ENCODE results near the gene PDSS1.

PDSS1 gene

GRCh38 chr10:26725837-26726727, 28.6 kb downstream of the PDSS1 start:
- Histone ChIP-seq H3K27me3 (ENCODE audit: low read depth, low read length) (no peaks in the 10 kb centered on the region), H3K27ac (ENCODE audit: low read length) (no peak overlapping the region), H3K9me3 (ENCODE audit: control insufficient read depth in 1 of 2, low read length in 2 of 2) (no peaks in the 10 kb centered on the region), H3K36me3 (ENCODE audit: control insufficient read depth in 1 of 2, insufficient read depth in 2 of 2, low read length in 2 of 2) (peaks cover 31 to 36% of the 10 kb centered on the region in 2 donors), H3K4me1 (ENCODE audit: control insufficient read depth in 1 of 2, insufficient read depth in 2 of 2, low read length in 2 of 2) (no peaks in the 10 kb centered on the region), H3K4me3 (ENCODE audit: low read depth in 1 of 2, low read length in 2 of 2) (no peak overlapping the region)

- Histone ChIP-seq H3K4me1 (ENCODE audit: control insufficient read depth in 1 of 2, insufficient read depth in 2 of 2, low read length in 2 of 2) (no peaks in the 10 kb centered on the region), H3K36me3 (ENCODE audit: control insufficient read depth in 1 of 2, insufficient read depth in 2 of 2, low read length in 2 of 2) (peaks cover 26 to 31% of the 10 kb centered on the region in 2 donors), H3K9me3 (ENCODE audit: control insufficient read depth in 1 of 2, low read length in 2 of 2) (no peaks in the 10 kb centered on the region), H3K27me3 (ENCODE audit: low read depth, low read length) (no peaks in the 10 kb centered on the region), H3K4me3 (ENCODE audit: low read depth in 1 of 2, low read length in 2 of 2) (no peak overlapping the region), H3K27ac (ENCODE audit: low read length) (no peak overlapping the region)
These were observed 29.5 kb downstream of the PDSS1 start for GRCh38 chr10:26727005-26727404.

GRCh38 chr10:26728957-26729356, 31.5 kb downstream of the PDSS1 start:
- H3K4me1 ChIP-seq (ENCODE audit: control insufficient read depth in 1 of 2, insufficient read depth in 2 of 2, low read length in 2 of 2) = no peaks in the 10 kb centered on the region
- no peak overlapping the region for H3K4me3 ChIP-seq (ENCODE audit: low read depth in 1 of 2, low read length in 2 of 2)
- no peaks in the 10 kb centered on the region for H3K9me3 ChIP-seq (ENCODE audit: control insufficient read depth in 1 of 2, low read length in 2 of 2)
- H3K36me3 ChIP-seq (ENCODE audit: control insufficient read depth in 1 of 2, insufficient read depth in 2 of 2, low read length in 2 of 2) = peaks cover 30 to 37% of the 10 kb centered on the region in 2 donors
- no peak overlapping the region for H3K27ac ChIP-seq (ENCODE audit: low read length)
- no peaks in the 10 kb centered on the region for H3K27me3 ChIP-seq (ENCODE audit: low read depth, low read length)

GRCh38 chr10:26729395-26729794, 31.9 kb downstream of the PDSS1 start:
- Histone ChIP-seq H3K4me3 (ENCODE audit: low read depth in 1 of 2, low read length in 2 of 2) (no peak overlapping the region), H3K4me1 (ENCODE audit: control insufficient read depth in 1 of 2, insufficient read depth in 2 of 2, low read length in 2 of 2) (no peaks in the 10 kb centered on the region), H3K27me3 (ENCODE audit: low read depth, low read length) (no peaks in the 10 kb centered on the region), H3K9me3 (ENCODE audit: control insufficient read depth in 1 of 2, low read length in 2 of 2) (no peaks in the 10 kb centered on the region), H3K27ac (ENCODE audit: low read length) (no peak overlapping the region), H3K36me3 (ENCODE audit: control insufficient read depth in 1 of 2, insufficient read depth in 2 of 2, low read length in 2 of 2) (peaks cover 26 to 35% of the 10 kb centered on the region in 2 donors)

DNA sequence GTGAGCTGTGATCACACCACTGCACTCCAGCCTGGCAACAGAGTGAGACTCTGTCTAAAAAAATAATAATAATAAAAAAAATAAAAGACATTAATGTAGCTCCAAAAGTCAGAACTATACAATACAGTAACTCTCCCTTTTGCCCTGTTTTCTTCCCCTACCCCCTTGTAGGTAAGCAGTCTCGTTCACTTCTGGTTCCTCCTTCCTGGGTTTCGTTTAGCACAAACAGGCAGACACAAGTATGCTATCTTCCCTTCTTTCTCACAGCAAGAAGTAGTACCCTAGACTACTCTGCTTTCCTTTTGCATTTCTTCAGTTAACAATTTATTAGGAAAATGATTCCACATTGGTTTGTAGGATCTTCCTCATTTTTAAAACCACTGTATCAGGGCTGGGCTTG, 33.1 kb downstream of the PDSS1 start:
- peaks cover 21 to 31% of the 10 kb centered on the region in 2 donors for H3K36me3 ChIP-seq (ENCODE audit: control insufficient read depth in 1 of 2, insufficient read depth in 2 of 2, low read length in 2 of 2)
- H3K27ac ChIP-seq (ENCODE audit: low read length) = no peak overlapping the region
- no peaks in the 10 kb centered on the region for H3K27me3 ChIP-seq (ENCODE audit: low read depth, low read length)

GRCh38 chr10:26733750-26734568, 36.5 kb downstream of the PDSS1 start:
- Histone ChIP-seq H3K4me3 (ENCODE audit: low read depth in 1 of 2, low read length in 2 of 2) (no peak overlapping the region), H3K27me3 (ENCODE audit: low read depth, low read length) (no peaks in the 10 kb centered on the region), H3K27ac (ENCODE audit: low read length) (no peak overlapping the region), H3K4me1 (ENCODE audit: control insufficient read depth in 1 of 2, insufficient read depth in 2 of 2, low read length in 2 of 2) (no peaks in the 10 kb centered on the region), H3K36me3 (ENCODE audit: control insufficient read depth in 1 of 2, insufficient read depth in 2 of 2, low read length in 2 of 2) (peaks cover 29 to 31% of the 10 kb centered on the region in 2 donors), H3K9me3 (ENCODE audit: control insufficient read depth in 1 of 2, low read length in 2 of 2) (no peaks in the 10 kb centered on the region)

More for the DNA sequence above, 33.1 kb downstream of the PDSS1 start:
- Histone ChIP-seq H3K4me1 (ENCODE audit: control insufficient read depth in 1 of 2, insufficient read depth in 2 of 2, low read length in 2 of 2) (no peaks in the 10 kb centered on the region), H3K4me3 (ENCODE audit: low read depth in 1 of 2, low read length in 2 of 2) (no peak overlapping the region), H3K9me3 (ENCODE audit: control insufficient read depth in 1 of 2, low read length in 2 of 2) (no peaks in the 10 kb centered on the region)

DNA sequence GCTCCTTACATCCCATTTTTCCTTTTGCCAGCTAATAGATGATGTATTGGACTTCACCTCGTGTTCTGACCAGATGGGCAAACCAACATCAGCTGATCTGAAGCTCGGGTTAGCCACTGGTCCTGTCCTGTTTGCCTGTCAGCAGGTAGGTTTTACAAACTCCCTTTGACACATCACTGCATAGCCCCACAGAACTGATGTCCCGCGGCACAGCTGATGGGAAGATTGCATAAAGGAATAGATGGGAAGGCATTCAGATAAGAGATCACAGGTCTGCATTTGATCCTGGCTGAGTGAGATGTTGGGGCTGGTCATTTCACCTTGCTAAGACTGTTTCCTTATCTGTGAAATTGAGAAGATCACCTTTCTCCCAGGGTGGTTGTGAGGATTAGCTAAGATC, 37.9 kb downstream of the PDSS1 start:
- Histone ChIP-seq H3K9me3 (ENCODE audit: control insufficient read depth in 1 of 2, low read length in 2 of 2) (no peaks in the 10 kb centered on the region), H3K36me3 (ENCODE audit: control insufficient read depth in 1 of 2, insufficient read depth in 2 of 2, low read length in 2 of 2) (peaks cover 29 to 32% of the 10 kb centered on the region in 2 donors), H3K4me3 (ENCODE audit: low read depth in 1 of 2, low read length in 2 of 2) (no peak overlapping the region), H3K4me1 (ENCODE audit: control insufficient read depth in 1 of 2, insufficient read depth in 2 of 2, low read length in 2 of 2) (no peaks in the 10 kb centered on the region), H3K27me3 (ENCODE audit: low read depth, low read length) (no peaks in the 10 kb centered on the region), H3K27ac (ENCODE audit: low read length) (no peak overlapping the region)

DNA sequence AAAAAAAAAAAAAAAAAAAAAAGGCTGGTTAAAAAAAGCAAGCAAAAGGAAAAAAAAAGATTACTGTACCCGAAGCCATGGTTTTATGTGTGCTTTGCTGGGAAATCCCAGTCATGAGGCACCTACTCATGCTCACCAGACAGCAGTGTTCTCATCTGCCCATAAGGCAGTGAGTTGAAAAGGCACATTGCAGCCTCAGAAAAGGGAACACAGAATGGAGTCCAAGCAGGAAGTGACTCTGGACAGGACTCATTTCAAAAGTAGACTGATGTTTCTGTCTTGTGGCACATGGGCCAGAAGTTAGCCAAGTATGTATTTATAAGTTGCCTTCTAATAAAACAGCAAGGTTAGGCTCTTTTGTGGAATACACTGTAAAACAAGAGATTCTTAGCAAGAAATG, 40.2 kb downstream of the PDSS1 start:
- H3K36me3 ChIP-seq (ENCODE audit: control insufficient read depth in 1 of 2, insufficient read depth in 2 of 2, low read length in 2 of 2) = peaks cover 23 to 37% of the 10 kb centered on the region in 2 donors
- no peak overlapping the region for H3K4me3 ChIP-seq (ENCODE audit: low read depth in 1 of 2, low read length in 2 of 2)
- no peaks in the 10 kb centered on the region for H3K27me3 ChIP-seq (ENCODE audit: low read depth, low read length)
- H3K27ac ChIP-seq (ENCODE audit: low read length) = no peak overlapping the region
- no peaks in the 10 kb centered on the region for H3K9me3 ChIP-seq (ENCODE audit: control insufficient read depth in 1 of 2, low read length in 2 of 2)
- no peaks in the 10 kb centered on the region for H3K4me1 ChIP-seq (ENCODE audit: control insufficient read depth in 1 of 2, insufficient read depth in 2 of 2, low read length in 2 of 2)

DNA sequence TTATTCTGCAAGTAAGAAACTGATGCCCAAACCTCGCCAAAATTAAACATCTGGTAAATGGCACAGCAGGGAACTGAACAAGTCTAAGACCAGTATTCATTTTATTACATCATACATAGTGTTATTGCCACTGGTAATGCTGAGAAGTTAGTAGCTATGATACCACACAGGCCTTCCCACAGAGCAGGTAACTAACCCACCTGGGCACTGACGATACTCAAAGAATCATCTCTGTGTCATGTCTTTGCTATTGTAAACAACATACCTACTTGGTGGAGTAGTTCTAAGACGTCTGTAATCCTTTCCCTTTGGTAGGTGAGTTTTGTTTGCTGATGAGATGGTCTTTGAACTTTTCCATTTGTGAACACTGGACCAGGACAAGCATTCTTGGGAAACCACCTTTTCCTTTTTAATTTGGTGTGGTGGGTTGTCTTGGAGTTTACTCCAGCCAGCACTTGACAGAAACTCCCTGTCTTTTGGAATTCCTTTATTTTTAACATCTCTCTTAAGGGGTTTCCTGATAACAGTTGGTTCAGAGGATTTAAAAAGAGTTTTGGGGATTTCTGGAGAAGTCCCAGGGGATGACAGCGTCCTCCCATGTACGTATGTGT, 40.9 kb downstream of the PDSS1 start:
- Histone ChIP-seq H3K9me3 (ENCODE audit: control insufficient read depth in 1 of 2, low read length in 2 of 2) (no peaks in the 10 kb centered on the region), H3K4me1 (ENCODE audit: control insufficient read depth in 1 of 2, insufficient read depth in 2 of 2, low read length in 2 of 2) (no peaks in the 10 kb centered on the region), H3K36me3 (ENCODE audit: control insufficient read depth in 1 of 2, insufficient read depth in 2 of 2, low read length in 2 of 2) (peaks cover 22 to 43% of the 10 kb centered on the region in 2 donors), H3K27me3 (ENCODE audit: low read depth, low read length) (no peaks in the 10 kb centered on the region), H3K27ac (ENCODE audit: low read length) (no peak overlapping the region), H3K4me3 (ENCODE audit: low read depth in 1 of 2, low read length in 2 of 2) (no peak overlapping the region)

DNA sequence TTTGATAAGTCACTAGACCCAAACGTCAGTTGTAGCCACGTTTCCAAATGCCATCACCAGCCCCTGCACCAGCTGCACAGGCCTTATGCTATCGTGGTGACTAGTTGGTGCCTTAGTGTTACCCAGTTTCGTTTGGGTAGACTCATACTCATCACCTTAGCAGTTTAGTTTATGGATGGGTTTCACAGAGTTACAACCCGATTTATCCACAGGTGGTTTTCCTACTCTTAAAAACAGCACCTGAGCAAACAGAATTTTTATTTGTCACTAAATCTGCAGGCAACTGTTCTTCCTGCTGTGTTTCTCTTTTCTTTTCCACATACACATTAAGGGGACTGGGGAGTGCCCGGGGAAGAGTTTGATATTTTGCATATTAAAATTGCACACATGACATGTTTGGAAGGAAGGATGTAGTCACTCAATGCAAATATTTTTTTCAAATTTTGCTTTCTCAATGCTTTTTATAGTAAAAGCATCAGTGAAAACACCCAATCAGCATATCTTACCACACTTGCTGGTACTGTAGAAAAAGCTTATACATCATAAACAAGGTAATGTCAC, 41.6 kb downstream of the PDSS1 start:
- H3K4me1 ChIP-seq (ENCODE audit: control insufficient read depth in 1 of 2, insufficient read depth in 2 of 2, low read length in 2 of 2) = no peaks in the 10 kb centered on the region
- no peaks in the 10 kb centered on the region for H3K27me3 ChIP-seq (ENCODE audit: low read depth, low read length)
- H3K27ac ChIP-seq (ENCODE audit: low read length) = no peak overlapping the region
- H3K9me3 ChIP-seq (ENCODE audit: control insufficient read depth in 1 of 2, low read length in 2 of 2) = no peaks in the 10 kb centered on the region
- H3K36me3 ChIP-seq (ENCODE audit: control insufficient read depth in 1 of 2, insufficient read depth in 2 of 2, low read length in 2 of 2) = peaks cover 25 to 44% of the 10 kb centered on the region in 2 donors
- H3K4me3 ChIP-seq (ENCODE audit: low read depth in 1 of 2, low read length in 2 of 2) = no peak overlapping the region

GRCh38 chr10:26741368-26741767, 43.9 kb downstream of the PDSS1 start:
- Histone ChIP-seq H3K27me3 (ENCODE audit: low read depth, low read length) (no peaks in the 10 kb centered on the region), H3K4me3 (ENCODE audit: low read depth in 1 of 2, low read length in 2 of 2) (no peak overlapping the region), H3K9me3 (ENCODE audit: control insufficient read depth in 1 of 2, low read length in 2 of 2) (no peaks in the 10 kb centered on the region), H3K4me1 (ENCODE audit: control insufficient read depth in 1 of 2, insufficient read depth in 2 of 2, low read length in 2 of 2) (no peaks in the 10 kb centered on the region), H3K36me3 (ENCODE audit: control insufficient read depth in 1 of 2, insufficient read depth in 2 of 2, low read length in 2 of 2) (peaks cover 33% of the 10 kb centered on the region in 2 donors), H3K27ac (ENCODE audit: low read length) (no peak overlapping the region)
